HG02623 (cell line): ENCODE measurements around the gene KLF5.
"Not testable (repeated sequence)": the region's sequence is repeated elsewhere in the genome, so short reads cannot be mapped to it uniquely, and the experiment has no call there.

Source experiments
- ATAC-seq: cut with Tn5 transposase; IDR thresholded peaks from one replicate; pipeline ENCODE4 v1.9.1; 2021; ENCODE audit warnings: moderate library complexity; ENCODE audit not compliant: unreplicated experiment

The KLF5 gene

GRCh38 chr13:73058736-73059459, at the start of gene KLF5:
Gene KLF5 (plus strand): TSS chr13:73059005. CDS start chr13:73059328, 323 bp downstream.
- peak; percentile 98 for ATAC-seq

- no peak for ATAC-seq
Observed at GRCh38 chr13:73011751-73012150, 47.1 kb upstream of the KLF5 start.

- ATAC-seq: no peak
Observed at GRCh38 chr13:73015805-73016204, 43.0 kb upstream of the KLF5 start.

- ATAC-seq: no peak
Observed at GRCh38 chr13:73018336-73018735, 40.5 kb upstream of the KLF5 start.

- ATAC-seq: peak; percentile 68
Observed at GRCh38 chr13:73025217-73026012, 33.4 kb upstream of the KLF5 start.

GRCh38 chr13:73034901-73035300, 23.9 kb upstream of the KLF5 start:
- no peak for ATAC-seq

GRCh38 chr13:73035660-73036059, 23.1 kb upstream of the KLF5 start:
- no peak for ATAC-seq

- ATAC-seq: no peak
Observed at GRCh38 chr13:73036566-73036965, 22.2 kb upstream of the KLF5 start.

- no peak for ATAC-seq
Observed at GRCh38 chr13:73038064-73038463, 20.7 kb upstream of the KLF5 start.

GRCh38 chr13:73039201-73040108, 19.4 kb upstream of the KLF5 start:
- no peak for ATAC-seq

- no peak for ATAC-seq
Observed at GRCh38 chr13:73040484-73040883, 18.3 kb upstream of the KLF5 start.

- no peak for ATAC-seq
Observed at GRCh38 chr13:73040968-73041596, 17.7 kb upstream of the KLF5 start.

- no peak for ATAC-seq
Observed at GRCh38 chr13:73045031-73045430, 13.8 kb upstream of the KLF5 start.

GRCh38 chr13:73048615-73049014, 10.2 kb upstream of the KLF5 start:
- ATAC-seq: not testable (repeated sequence)

- no peak for ATAC-seq
Observed at GRCh38 chr13:73054712-73055111, 4.1 kb upstream of the KLF5 start.

- no peak for ATAC-seq
Observed at GRCh38 chr13:73055813-73056564, 2.8 kb upstream of the KLF5 start.

- ATAC-seq: no peak
Observed at GRCh38 chr13:73056565-73056962, 2.2 kb upstream of the KLF5 start.

- no peak for ATAC-seq
Observed at GRCh38 chr13:73057284-73058063, 1.3 kb upstream of the KLF5 start.

- no peak for ATAC-seq
Observed at GRCh38 chr13:73058064-73058313, 816 bp upstream of the KLF5 start.

- ATAC-seq: peak; percentile 12
Observed at GRCh38 chr13:73058432-73058735, 421 bp upstream of the KLF5 start.
